HCT116 (cell line): ENCODE measurements around the gene GPX4. TPM values are rescaled to one million over a fixed set of nuclear protein-coding genes. Genes with fewer than 3 reads are reported as not detected.

Source experiments
- ATAC-seq: fragments of 200-7000 bp; cut with Tn5 transposase; 2 replicates; pipeline ENCODE4 v1.9.1; 2020; ENCODE audit warnings: mild to moderate bottlenecking, moderate library complexity
- BruUV-seq: library from RNA; stranded (reverse); fragments of 400-500 nt; replicated peaks from 2 replicates; lab custom pipeline; 2021; lab: Mats Ljungman, UMichigan
- CTCF ChIA-PET: fragments of 300-600 bp; sonication (Branson Sonifier 250); formaldehyde crosslinking; loops from one replicate; lab custom pipeline; 2021; ENCODE audit warnings: antibody characterized with exemption; lab: Charles Lee
- POLR2A ChIA-PET: fragments of 300-600, 350-600 bp; sonication (Branson Sonifier 250); formaldehyde crosslinking; loops from one replicate; lab custom pipeline; 2021; ENCODE audit warnings: antibody characterized with exemption; lab: Charles Lee
- RAD21 ChIA-PET, 2 experiments: fragments of 300-600 bp; sonication (Branson Sonifier 250); formaldehyde crosslinking; loops; one replicate each; lab custom pipeline; 2023; ENCODE audit warnings: low total read pairs in 2 of 2; ENCODE audit not compliant: uncharacterized antibody in 2 of 2, unreplicated experiment in 2 of 2, low non-redundant PET in 1 of 2; lab: Charles Lee
- DNase-seq: peaks from one replicate; pipeline ENCODE4 v3.0.0-alpha.2; 2010; ENCODE audit warnings: low read depth, low spot score
- H2AFZ ChIP-seq: fragments of 200-600 bp; shearing (Covaris generic), sonication (generic); 2 replicates; pipeline ENCODE4 v1.6.1; 2017; ENCODE audit warnings: low read depth, mixed run types, mixed read lengths, antibody characterized with exemption, low read length; ENCODE audit not compliant: poor library complexity, severe bottlenecking
- H3K27ac ChIP-seq: 2 replicates; pipeline ENCODE4 v1.5.1; 2012; ENCODE audit warnings: low read depth, low read length
- H3K27me3 ChIP-seq: fragments of 200-600 bp; sonication (generic); 2 replicates; pipeline ENCODE4 v1.6.1; 2016; ENCODE audit warnings: mixed run types, low read length, mixed read lengths; ENCODE audit not compliant: insufficient read depth
- H3K36me3 ChIP-seq, 2 experiments: fragments of 200-500 bp in 1 of 2; fragments of 200-600 bp in 1 of 2; sonication (Bioruptor generic) in 1 of 2; sonication (generic) in 1 of 2; 2 replicates each; pipeline versions ENCODE4 v1.5.1 to v1.6.1; 2014 to 2016; ENCODE audit warnings: low read length in 2 of 2, inconsistent platforms in 1 of 2, mixed read lengths in 1 of 2, mixed run types in 1 of 2; ENCODE audit not compliant: insufficient read depth in 2 of 2, control insufficient read depth in 1 of 2
- H3K4me1 ChIP-seq, 2 experiments: fragments of 200-600 bp in 1 of 2; sonication (generic) in 1 of 2; 2 replicates each; pipeline versions ENCODE4 v1.5.1 to v1.6.1; 2012 to 2017; ENCODE audit warnings: low read length in 2 of 2, inconsistent platforms in 1 of 2, mild to moderate bottlenecking in 1 of 2, mixed read lengths in 1 of 2, mixed run types in 1 of 2, moderate library complexity in 1 of 2; ENCODE audit not compliant: insufficient read depth in 2 of 2, control insufficient read depth in 1 of 2
- H3K4me2 ChIP-seq: fragments of 200-600 bp; sonication (generic); 2 replicates; pipeline ENCODE4 v1.6.1; 2017; ENCODE audit warnings: mixed run types, low read length, mixed read lengths
- H3K4me3 ChIP-seq, 2 experiments: fragments of 200-600 bp in 1 of 2; sonication (generic) in 1 of 2; replicated peaks in 1 of 2; 2 replicates each; pipeline ENCODE4 v1.5.1; 2011 to 2016; ENCODE audit warnings: low read length in 2 of 2, control low read depth in 1 of 2, low read depth in 1 of 2, mild to moderate bottlenecking in 1 of 2, mixed read lengths in 1 of 2, mixed run types in 1 of 2
- H3K79me2 ChIP-seq: fragments of 200-600 bp; sonication (generic); 2 replicates; pipeline ENCODE4 v1.6.1; 2017; ENCODE audit warnings: mild to moderate bottlenecking, mixed run types, low read length, moderate library complexity, mixed read lengths; ENCODE audit not compliant: insufficient read depth
- H3K9ac ChIP-seq: fragments of 200-600 bp; sonication (generic); 2 replicates; pipeline ENCODE4 v1.6.1; 2016; ENCODE audit warnings: low read length, mixed read lengths
- H3K9me2 ChIP-seq: fragments of 200-600 bp; sonication (generic), shearing (Covaris generic); 2 replicates; pipeline ENCODE4 v1.6.1; 2017; ENCODE audit warnings: mixed run types, mild to moderate bottlenecking, moderate library complexity; ENCODE audit not compliant: insufficient read depth
- H3K9me3 ChIP-seq, 2 experiments: fragments of 200-500 bp in 1 of 2; fragments of 200-600 bp in 1 of 2; sonication (Bioruptor generic) in 1 of 2; sonication (generic) in 1 of 2; 2 replicates each; pipeline ENCODE4 v1.6.1; 2014 to 2017; ENCODE audit warnings: low read length in 2 of 2, mixed read lengths in 2 of 2, inconsistent platforms in 1 of 2, low read depth in 1 of 2, mild to moderate bottlenecking in 1 of 2, mixed run types in 1 of 2, moderate library complexity in 1 of 2; ENCODE audit not compliant: control insufficient read depth in 1 of 2, insufficient read depth in 1 of 2
- H4K20me1 ChIP-seq: fragments of 200-600 bp; sonication (generic), shearing (Covaris generic); 2 replicates; pipeline ENCODE4 v1.6.1; 2017; ENCODE audit warnings: mixed run types, mild to moderate bottlenecking, moderate library complexity; ENCODE audit not compliant: insufficient read depth
- ATF3 ChIP-seq: IDR thresholded peaks from 2 replicates; pipeline ENCODE4 v1.6.1; 2012
- EGR1 ChIP-seq: IDR thresholded peaks from 2 replicates; pipeline ENCODE4 v1.6.1; 2012; ENCODE audit warnings: low read depth
- FOSL1 ChIP-seq: IDR thresholded peaks from 2 replicates; pipeline ENCODE4 v1.6.1; 2012; ENCODE audit warnings: low read depth
- JUND ChIP-seq: IDR thresholded peaks from 2 replicates; pipeline ENCODE4 v1.6.1; 2012
- MAX ChIP-seq: IDR thresholded peaks from 2 replicates; pipeline ENCODE4 v1.6.1; 2012
- SIN3A ChIP-seq: IDR thresholded peaks from 2 replicates; pipeline ENCODE4 v1.6.1; 2012; ENCODE audit warnings: low read depth
- SP1 ChIP-seq: IDR thresholded peaks from 2 replicates; pipeline ENCODE4 v1.6.1; 2012; ENCODE audit warnings: low read depth
- TCF7L2 ChIP-seq: IDR thresholded peaks from 2 replicates; pipeline ENCODE4 v1.7.0; 2011; ENCODE audit warnings: borderline replicate concordance, inconsistent platforms; ENCODE audit not compliant: insufficient read depth, insufficient read length; ENCODE audit errors: extremely low read depth
- ZBTB33 ChIP-seq: IDR thresholded peaks from 2 replicates; pipeline ENCODE4 v1.6.1; 2011; ENCODE audit warnings: mild to moderate bottlenecking, low read length, moderate library complexity; ENCODE audit not compliant: insufficient replicate concordance; ENCODE audit errors: extremely low read depth
- intact Hi-C: fragments of 100-400 bp; cut with micrococcal nuclease; formaldehyde crosslinking; loops from 2 replicates; pipeline ENCODE4 v1.10.0; 2022
- total RNA-seq: library from RNA; stranded (reverse); gene quantifications from one replicate; pipeline ENCODE4 v1.2.1, GENCODE V29; 2021; ENCODE audit not compliant: unreplicated experiment

Gene GPX4
- total RNA-seq, 1 experiment from 2014 or later: 481 TPM

- Histone ChIP-seq H3K4me2 (peak overlapping the region; percentile 81), H3K79me2 (peaks cover 24% of the 10 kb centered on the region), H3K9me3 (peaks cover 0 to 4% of the 10 kb centered on the region in 2 experiments; a peak in 1 of 4 replicates), H3K4me3 (peak overlapping the region; percentile 59 to 88), H4K20me1 (no peaks in the 10 kb centered on the region), H3K36me3 (peaks cover 4 to 15% of the 10 kb centered on the region in 2 experiments; a peak in 3 of 4 replicates), H3K9ac (peak overlapping the region; percentile 76), H3K27me3 (no peaks in the 10 kb centered on the region), H3K27ac (peak overlapping the region; percentile 99), H3K9me2 (no peaks in the 10 kb centered on the region)
- CTCF ChIA-PET: interaction anchor here (0.7 kb wide), 1 partner anchor 11 kb away, joined by 4 read pairs; no protein-coding TSS in a partner anchor
- RAD21 ChIA-PET: interaction anchor here in 1 of 2 experiments (0.7 kb wide), 1 partner anchor 38 kb away, joined by 3 read pairs; no protein-coding TSS in a partner anchor
- DNase-seq (peak; percentile 95), ATAC-seq (peak; percentile 25)
- no TSS peak for BruUV-seq
- peak; percentile 87 for TF ChIP-seq EGR1
- TF ChIP-seq ATF3: no peak
- peak; percentile 89 for TF ChIP-seq MAX
- no peak for TF ChIP-seq TCF7L2
- TF ChIP-seq JUND: peak; percentile 96
- 0 out of 2 replicates have a peak, but pooled peaks have one; percentile 78 for TF ChIP-seq SIN3A
- peak; percentile 88 for TF ChIP-seq SP1
- TF ChIP-seq ZBTB33: peak; percentile 17
- TF ChIP-seq FOSL1: peak; percentile 94
- TF ChIP-seq, all 23 proteins: peak for 7
- no peak overlapping the region for H2AFZ ChIP-seq
- H3K4me1 ChIP-seq: peaks cover 32 to 83% of the 10 kb centered on the region in 2 experiments
- POLR2A ChIA-PET: interaction anchor here (1.0 to 3.6 kb wide), 6 partner anchors 11 to 167 kb away, joined by 3 to 17 read pairs (median 5); partner anchors contain the start of gene CIRBP
- intact Hi-C loops: loop anchor here (5.0 kb wide), 4 partner anchors 40 to 140 kb away; partner anchors contain the start of genes ATP5F1D and CNN2
Measured at GRCh38 chr19:1102407-1103131, 1.2 kb upstream of the GPX4 start.
